Bronchial smooth muscle cell (primary cell): Measurements from ENCODE around the gene CNOT6L. TPM values are rescaled to one million over a fixed set of nuclear protein-coding genes. Genes with fewer than 3 reads are reported as not detected.

Experiments
- total RNA-seq: library from RNA; depleted of rRNA; stranded (reverse); fragments of >200 nt; gene quantifications from 2 replicates; pipeline ENCODE4 v1.2.1, GENCODE V29; 2014

The CNOT6L gene
- total RNA-seq, result 8.0 and 9.1 TPM in 2 replicates

GRCh38 chr4:77818602-77819403 lies at the start of gene CNOT6L:
TSS of gene CNOT6L (minus strand) at chr4:77819368. CDS start at chr4:77819308, 60 bp downstream.

GRCh38 chr4:77862478-77863216 lies 43.5 kb upstream of the CNOT6L start, which contains the start of gene MRPL1:
TSS of gene MRPL1 (plus strand) at chr4:77862830. CDS start at chr4:77862849, 19 bp downstream.

Other genes with a start within 250 kb of the CNOT6L start
- gene CXCL13, start 213.5 kb downstream of the CNOT6L start, total RNA-seq, result not detected in 2 replicates
- gene MRPL1, start 43.5 kb upstream of the CNOT6L start, total RNA-seq, result 28.8 and 29.3 TPM in 2 replicates
- gene FRAS1, start 238.0 kb upstream of the CNOT6L start, total RNA-seq, result under 0.01 and 0.26 TPM in 2 replicates